CD4-positive, alpha-beta T cell treated with Interleukin-12 subunit alpha and Interleukin-12 subunit beta, for 1 hour (primary cell): Measurements from ENCODE around the gene SPON1.
"Not testable (repeated sequence)": the region's sequence is repeated elsewhere in the genome, so short reads cannot be mapped to it uniquely, and the experiment has no call there.

Experiments
- DNase-seq: peaks from one replicate; pipeline ENCODE4 v3.0.0-alpha.2; 2020

Gene SPON1

DNA sequence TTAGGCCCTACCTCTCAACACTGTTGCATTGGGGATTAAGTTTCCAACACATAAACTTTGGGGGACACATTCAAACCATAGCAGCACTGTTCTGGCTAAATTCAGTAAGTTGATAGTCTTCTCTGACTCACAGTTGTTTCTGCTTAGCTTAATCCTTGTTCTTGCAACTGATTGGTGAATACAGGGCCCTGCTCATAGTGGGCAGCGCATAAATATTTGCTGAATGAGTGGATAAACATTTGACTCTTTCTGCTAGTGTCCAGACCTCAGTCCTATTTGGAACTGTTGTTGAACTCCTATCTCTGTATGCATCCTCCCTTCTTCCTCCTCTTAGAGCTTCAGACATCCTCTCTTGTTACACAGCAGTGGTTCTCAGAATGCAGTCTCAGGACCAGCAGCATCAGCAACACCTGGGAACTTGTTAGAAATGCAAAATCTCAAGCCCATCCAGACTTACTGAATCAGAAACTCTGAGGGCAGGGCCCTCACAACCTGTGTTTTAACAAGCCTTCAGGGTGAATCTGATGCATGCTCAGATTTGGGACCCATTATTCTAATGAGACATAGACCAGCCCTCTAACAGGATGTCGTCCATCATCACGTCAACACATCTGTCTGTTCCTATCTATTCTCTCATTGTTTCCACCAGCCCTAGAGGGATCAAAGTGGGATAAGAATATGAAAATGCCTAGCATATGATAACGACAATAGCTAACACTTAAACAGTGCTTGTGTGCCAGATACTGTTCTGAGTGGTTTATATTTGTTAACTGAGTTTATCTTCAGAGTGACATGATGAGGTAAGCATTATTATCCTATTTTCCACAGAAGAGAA lies 22.3 kb downstream of the SPON1 start:
- no peak for DNase-seq

DNA sequence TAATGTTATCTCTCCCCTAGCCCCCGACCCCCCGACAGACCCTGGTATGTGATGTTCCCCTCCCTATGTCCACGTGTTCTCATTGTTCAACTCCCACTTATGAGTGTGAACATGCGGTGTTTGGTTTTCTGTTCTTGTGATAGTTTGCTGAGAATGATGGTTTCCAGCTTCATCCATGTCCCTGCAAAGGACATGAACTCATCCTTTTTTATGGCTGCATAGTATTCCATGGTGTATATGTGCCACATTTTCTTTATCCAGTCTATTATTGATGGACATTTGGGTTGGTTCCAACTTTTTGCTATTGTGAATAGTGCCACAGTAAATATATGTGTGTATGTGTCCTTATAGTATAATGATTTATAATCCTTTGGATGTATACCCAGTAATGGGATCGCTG lies 24.2 kb downstream of the SPON1 start:
- not testable (repeated sequence) for DNase-seq

DNA sequence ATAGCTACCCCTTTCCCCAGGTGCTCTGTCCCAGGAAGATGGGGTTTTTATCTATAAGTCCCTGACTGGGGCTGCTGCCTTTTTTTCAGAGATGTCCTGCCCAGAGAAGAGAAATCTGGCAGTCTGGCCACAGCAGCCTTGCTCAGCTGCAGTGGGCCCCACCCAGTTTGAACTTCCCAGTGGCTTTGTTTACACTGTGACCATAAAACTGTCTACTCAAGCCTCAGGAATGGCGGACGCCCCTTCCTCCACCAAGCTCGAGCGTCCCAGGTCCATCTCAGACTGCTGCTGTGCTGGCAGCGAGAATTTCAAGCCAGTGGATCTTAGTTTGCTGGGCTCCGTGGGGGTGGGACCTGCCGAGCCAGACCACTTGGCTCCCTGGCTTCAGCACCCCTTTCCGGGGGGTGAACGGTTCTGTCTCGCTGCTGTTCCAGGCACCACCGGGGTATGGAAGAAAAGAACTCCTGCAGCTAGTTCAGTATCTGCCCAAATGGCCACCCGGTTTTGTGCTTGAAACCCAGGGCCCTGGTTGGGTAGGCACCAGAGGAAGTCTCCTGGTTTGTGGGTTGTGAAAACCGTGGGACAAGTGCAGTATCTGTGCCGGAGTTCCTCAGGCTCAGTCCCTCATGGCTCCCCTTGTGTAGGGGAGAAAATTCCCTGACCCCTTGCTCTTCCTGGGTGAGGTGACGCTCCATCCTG lies 29.8 kb downstream of the SPON1 start:
- DNase-seq, result not testable (repeated sequence)

DNA sequence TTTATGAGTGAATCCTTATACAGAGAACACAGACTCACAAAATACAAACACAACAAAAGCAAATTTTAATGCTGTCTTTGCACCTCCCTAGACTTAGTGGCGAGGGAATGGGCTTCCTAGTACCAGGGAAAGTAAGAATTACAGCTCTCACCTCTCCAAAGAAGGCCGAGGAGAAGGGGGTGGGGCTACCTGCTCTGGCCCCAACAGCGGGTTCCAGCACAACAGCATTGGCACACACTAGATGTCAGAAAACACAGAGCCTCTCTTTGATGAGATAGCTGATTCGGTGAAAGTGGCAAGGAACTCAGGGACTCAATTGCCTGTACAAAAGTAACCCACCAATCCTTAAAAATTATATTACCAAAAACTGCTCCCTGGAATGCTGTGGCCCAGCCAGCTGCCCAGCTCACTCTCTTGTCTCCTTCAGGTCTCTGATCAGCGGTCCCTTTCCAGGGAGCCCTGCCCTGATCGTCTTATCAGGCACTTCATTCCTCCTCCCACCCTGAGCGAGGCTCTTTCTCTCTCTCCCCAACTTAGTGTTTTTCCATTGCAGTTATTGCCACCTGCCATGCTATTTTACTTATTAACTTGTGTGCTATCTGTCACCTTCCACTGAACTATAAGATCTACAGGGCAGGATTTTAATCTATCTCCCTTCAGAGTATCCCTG lies 30.7 kb downstream of the SPON1 start:
- no peak for DNase-seq

DNA sequence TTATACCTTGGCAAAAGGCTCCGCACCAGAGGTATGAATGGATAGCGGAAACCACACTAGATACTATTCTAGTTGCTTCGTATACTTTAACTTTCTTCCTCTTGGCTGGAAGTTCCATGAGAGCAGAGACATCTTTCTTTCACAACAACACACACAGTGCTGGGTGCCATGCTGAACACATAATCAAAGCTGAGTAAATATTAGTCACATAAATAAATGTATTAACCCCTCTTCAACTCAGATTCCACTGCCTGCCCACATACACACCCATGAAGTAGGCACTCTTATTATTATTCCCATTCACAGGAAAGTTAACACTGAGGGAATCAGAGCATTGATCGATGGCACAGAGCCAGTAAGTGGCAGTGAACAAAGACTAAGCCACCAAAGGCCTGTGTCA lies 35.4 kb downstream of the SPON1 start:
- no peak for DNase-seq

DNA sequence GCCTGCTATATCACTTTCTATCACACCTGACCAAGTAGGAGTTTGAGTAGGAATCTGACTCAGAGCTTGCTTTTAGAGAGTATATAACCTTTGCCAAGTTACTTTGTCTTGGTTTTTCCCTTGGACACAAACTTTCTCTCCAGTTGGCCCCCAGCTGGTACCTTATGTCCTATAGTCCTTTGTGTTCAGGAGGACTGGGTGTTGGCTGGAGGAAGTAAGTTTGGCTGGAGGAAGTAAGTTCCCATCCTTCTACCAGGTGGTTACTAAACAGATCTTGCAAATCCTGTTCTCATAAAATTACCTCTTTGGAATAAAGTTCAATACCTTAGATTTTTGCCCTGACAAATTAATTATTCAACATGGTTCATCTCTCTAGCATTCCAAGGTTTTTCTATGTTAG lies 37.2 kb downstream of the SPON1 start:
- no peak for DNase-seq

DNA sequence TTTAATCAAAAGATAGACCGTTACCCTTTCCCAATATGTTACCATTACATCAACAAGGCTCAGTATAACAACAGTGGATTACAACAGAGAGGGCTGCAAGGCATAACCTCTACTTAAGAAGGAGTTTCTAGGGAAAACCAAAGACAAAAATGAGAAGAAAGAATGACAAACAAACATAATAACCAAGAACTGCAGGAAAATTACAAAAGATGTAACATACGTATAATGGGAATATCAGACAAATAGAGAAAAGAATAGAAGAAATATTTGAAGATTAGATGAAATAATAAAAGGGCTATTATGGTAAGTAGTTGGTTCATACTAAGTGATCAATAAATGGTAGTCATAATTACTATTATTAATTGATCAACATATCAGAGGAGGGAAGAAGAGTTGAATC lies 39.1 kb downstream of the SPON1 start:
- DNase-seq, result no peak

DNA sequence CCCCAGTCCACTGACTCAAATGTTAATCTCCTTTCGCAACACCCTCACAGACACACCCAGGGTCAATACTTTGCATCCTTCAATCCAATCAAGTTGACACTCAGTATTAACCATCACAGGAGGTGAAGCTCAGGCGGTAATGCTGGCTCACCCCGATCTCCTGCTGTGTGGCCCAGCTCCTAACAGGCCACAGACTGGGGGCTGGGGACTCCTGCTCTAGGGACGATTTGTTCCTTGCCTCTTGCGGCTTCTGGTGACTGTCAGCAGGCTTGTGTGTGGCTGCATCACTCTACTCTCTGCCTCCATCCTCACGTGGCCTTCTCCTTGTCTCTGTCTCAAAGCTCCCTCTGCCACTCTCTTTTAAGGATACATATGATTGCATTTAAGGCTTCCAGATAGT lies 45.0 kb downstream of the SPON1 start:
- no peak for DNase-seq

DNA sequence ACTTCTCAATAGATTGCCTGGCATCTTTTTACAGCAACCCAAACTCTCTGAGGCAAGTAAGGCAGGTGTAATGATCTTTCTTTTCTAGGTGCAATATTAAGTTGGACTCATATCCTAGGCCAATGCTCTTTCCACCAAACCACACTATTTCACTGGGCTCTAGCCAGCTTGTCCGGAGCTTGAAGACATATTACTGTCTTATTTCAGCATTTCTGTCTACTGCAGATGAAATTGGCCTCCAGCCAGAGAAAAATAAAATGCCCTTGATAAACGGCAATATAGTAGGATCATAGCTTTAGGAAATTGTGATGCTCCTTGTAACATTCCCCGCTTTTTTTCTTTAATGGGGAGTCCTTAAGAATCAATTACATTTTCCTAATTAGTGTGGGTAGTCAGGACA lies 48.1 kb downstream of the SPON1 start:
- DNase-seq, result no peak

DNA sequence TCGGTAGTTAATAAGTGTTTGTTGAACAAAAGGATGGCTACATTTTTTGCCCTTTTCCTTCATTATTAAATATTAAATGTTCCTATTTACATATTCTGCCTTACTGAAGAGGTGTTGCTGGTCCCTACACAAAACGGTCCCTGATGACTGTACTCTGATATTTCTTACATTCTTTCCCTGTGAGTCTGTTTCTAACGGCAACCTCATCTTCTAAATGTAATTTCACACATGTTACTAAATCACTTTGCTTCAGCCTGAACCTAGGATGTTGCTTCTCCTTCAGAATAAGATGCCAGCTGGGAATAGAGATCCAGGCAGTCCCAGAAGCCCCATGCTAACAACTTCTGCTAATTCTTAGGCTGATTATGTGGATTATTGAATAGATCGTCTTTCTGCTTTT lies 50.3 kb downstream of the SPON1 start:
- no peak for DNase-seq

DNA sequence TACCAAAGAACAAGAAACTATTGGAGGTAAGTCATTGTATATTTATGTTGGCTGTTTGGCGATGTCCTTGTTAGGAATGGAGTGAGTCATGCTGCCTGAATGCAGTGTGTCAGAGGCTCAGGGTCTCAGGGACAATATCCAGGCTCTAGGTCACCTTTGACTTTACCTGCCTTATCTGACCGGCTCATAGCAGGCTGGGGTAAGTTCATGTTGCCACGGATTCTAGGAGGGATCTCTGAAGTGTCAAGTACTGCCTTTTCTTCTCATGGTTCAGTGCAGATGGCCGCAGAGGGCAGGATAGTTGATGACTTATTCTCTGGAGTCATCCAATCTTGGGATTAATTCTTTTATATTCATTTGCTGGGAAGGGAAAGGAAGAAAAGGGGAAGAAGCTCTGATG lies 53.2 kb downstream of the SPON1 start:
- DNase-seq, result no peak

DNA sequence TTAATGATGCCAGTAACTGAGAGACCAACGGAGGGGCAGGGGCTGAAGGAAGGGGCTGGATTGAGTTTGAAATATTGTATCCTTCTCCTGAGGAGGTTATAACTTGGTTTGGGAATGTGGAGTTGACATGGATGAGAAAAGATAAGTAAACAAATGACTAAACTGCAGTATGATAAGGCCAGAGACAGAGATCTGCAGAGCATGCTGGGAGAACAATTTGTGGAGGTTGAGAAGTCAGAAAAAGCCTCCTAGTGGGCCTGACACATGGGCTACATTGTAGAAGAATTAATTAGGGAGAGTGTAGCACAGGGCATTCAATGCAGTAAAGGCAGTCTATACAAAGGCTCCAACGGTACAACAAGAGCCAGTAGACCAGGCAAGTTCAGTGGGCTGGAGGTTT lies 55.9 kb downstream of the SPON1 start:
- DNase-seq, result no peak

DNA sequence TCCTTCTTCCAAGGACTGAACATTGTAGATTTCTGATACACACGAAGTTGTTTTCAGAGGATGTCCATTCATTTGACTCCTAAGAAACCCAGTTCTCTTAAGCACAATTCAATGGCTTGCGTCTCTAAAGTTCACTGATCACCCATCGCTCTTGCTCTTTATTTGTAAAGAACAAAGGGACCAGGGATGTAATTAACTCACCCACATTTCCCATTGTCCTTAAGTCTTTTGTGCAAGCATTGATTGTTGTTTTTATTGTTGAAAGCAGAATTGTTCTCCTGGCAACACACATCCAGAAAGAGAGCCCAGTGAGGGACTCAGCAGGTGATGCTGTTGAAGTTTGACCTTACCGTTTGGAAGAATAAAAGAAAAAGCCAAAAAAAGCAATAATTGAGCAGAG lies 59.2 kb downstream of the SPON1 start:
- no peak for DNase-seq

DNA sequence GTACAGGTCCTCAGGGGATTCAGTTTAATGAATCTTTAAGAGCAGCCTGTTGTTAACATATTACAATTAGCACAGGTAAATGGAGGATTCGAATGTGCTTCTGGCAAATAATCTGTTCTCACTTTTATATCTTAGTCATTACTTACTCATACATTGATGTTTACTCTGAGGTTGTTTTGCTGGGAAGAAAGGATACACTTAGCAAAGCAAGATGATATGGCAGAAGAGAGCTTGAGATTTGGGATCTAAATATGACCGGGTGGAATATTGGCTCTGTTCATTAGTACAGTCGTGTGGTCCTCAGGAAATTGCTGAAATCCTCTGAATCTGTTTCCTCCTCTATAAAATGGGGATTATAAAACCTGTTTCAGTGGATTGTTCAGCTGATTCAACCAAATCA lies 59.7 kb downstream of the SPON1 start:
- no peak for DNase-seq

DNA sequence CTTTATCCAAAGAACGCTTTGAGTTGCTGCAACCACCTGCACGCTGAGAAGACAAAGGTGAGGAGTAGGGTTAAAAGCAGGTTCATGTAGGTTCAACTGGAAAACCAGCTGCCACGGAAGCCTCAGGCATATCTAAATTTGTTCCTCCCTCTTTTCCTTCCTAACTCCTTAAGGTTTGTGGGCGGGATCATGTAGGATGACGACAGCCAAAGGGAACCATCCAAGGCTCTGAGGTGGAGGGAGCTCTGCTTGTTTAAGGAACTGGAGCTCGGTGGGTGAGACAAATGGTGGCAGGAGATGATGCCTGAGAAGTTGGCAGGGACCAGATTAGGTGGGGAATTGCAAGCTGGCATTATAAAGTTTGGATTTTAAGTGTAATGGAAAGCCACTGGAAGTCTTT lies 60.3 kb downstream of the SPON1 start:
- DNase-seq, result no peak

DNA sequence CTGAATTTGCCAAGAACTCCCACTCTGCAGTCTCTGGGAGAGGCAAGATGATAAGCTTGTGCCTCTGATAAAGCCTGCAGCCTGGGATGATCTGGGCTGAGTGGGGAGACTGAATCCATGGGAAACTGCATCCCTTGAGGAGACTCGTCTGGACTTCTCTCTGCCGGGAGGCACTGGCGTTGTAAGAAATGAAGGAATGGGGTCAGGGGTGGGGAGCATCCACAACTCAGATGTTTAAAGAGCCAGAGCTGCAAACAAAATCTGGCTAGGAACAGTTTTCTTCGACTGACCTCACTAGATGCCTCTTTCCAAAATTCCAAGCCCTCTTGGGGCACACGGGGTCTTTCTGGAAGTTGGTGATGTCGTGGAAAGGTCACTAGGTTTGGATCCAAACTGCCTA lies 64.4 kb downstream of the SPON1 start:
- no peak for DNase-seq

DNA sequence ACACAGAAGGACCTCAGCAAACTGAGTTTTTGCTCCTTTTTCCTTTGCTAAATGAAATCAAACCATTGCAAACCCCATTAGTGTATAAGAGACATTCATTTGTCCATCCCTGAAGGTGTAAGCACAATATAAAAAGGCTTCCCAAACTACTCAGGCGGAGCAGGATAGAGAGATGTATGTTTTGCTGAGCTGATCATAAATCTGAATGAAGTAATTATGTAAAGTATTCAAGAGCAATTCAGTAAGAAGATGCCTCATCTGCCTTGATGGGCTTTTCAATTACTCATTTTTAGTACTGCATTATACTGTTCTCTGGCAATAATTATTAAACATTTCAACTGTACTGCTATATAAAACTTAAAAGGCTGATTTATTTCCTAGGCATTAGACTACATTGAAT lies 65.0 kb downstream of the SPON1 start:
- no peak for DNase-seq

DNA sequence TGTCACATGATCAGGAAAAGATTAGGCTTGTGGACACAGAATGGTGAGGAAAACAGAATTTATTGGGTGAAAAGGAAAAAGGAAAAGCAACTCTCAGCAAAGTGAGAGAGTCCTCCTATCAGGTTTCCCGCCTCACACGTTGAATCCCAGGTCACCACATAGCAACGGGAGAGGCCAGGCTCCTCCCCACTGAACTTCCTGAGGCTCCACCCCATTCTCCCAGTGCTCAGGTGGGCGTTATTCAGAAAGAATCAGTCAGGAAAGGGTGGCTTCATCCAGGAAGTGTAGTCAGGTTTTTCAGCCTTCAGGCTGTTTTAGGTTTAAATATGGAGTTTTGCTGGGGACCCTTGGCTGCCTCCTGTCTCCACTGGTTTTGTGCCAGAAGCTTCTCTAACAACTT lies 66.9 kb downstream of the SPON1 start:
- no peak for DNase-seq

DNA sequence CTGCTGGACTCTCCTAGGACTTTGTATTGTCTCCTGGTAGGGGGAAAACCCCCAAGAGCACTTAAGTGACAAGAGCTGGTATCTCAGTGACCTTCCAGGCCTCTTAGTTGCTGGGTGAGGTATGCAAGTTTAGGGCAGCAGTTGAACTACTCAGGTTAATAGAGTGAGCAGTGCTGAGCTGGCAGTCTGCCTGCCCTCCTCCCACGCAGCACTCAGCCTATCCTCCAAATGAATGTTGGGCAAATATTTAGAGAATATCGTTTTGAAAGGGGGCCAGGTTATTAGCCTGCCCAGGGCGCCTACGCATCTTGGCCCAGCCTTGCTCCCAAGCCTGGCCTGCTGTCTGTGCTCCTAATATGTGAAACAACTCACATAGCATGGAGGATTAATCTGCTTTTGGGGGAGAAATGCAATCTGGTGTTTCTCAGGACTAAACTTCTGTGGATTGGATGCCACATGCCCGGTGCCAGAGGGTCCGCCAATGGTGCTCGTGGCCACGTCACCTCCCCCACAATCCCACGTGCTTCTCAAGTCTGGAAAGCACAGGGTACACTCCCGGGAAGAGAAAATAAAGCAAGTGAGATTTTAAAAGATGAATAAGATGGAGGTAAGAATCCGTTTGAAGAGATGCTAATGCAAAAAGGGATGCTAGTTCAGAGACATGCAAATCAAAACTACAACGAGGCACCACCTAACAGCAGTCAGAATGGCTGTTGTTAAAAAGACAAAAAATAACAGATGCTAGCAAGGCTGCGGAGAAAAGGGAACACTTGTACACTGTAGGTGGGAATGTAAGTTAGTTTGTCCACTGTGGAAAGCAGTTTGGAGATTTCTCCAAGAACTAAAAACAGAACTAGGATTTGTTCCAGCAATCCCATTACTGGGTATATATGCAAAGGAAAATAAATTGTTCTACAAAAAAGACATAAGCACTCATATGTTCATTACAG lies 67.7 kb downstream of the SPON1 start:
- no peak for DNase-seq

DNA sequence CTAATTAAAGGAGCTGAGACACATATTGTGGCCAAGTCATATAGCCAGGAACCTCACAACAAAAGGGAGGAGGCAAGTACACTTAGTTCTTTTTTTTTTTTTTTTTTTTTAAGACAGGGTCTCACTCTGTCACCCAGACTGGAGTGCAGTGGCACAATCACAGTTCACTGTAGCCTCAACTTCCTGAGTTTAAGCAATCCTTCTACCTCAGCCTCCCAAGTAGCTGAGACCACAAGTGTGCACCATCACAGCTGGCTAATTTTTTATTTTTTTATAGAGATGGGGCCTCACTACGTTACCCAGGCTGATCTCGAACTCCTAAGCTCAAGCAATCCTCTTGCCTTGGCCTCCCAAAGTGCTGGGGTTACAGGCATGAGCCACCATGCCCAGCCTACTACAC lies 73.0 kb downstream of the SPON1 start:
- not testable (repeated sequence) for DNase-seq

DNA sequence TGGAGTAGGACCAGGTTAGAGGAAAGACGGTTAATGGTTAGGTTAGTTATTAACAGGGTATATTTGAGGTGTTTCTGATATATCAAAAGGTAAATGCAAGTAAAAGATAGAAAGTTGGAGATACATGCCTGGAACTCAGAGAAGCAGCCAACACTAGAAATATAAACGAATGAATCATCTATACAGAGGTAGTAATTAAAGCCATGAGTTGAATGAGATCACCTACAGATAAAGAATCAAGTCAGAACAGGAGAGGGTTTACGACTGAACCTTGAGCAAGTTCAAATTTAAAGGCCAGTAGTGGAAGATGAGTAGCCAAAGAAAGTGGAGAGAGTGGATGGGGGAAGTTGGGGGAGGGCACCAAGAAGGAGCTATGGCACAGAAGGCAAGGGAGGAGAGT lies 73.9 kb downstream of the SPON1 start:
- no peak for DNase-seq

DNA sequence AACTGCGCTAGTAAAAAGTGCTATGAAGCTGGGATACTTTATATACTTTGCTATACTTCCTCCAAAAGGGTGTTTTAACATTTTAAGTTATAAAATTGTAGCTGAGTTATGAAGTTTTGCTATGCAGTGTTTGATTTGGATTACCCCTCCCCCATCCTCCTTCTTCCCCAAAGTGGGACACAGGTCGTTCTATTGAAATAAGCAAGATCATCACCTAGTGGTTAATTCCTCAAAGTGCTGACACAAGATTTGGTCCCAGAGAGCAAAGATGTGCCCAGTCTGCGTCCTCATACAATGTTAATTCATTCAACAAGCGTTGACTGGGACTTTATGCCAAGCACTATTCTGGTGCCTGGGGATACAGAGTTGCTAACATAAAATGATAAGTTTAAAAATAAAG lies 78.5 kb downstream of the SPON1 start:
- DNase-seq, result no peak

DNA sequence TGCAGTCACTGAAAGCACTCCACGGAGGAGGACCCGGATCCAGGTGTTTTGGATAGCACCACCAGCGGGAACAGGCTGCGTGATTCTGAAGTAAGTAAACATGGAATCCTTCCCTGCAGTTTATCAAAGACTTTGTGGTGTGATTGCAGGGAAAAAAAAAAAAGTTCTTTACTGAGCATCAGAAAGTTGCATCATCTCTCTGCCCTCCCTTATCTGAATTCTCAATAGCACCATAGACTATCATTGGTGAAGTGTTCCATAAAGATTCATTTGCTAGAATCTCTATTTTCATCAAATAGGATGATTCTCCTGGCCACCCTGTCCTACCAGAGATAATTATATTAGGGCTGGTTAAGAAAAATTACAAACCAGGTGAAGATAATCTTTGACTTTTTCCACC lies 79.0 kb downstream of the SPON1 start:
- no peak for DNase-seq
